ENCODE results near the gene ZNF611.

DNA sequence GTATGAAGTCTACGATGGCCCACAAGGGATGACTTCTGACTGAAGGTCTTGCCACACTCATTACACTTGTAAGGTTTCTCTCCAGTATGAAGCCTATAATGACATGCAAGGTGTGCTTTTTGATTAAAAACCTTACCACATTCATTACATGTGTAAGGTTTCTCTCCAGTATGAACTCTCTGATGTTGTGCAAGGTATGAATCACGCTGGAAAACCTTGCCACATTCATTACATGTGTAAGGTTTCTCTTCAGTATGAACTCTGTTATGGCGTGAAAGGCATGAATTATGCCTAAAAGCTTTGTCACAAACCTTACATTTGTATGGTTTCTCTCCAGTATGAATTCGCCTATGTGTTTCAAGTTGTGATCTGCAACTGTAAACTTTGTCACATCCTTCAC lies 81.7 kb downstream of the ZNF611 start:
- TF ChIP-seq, protein P1, sequence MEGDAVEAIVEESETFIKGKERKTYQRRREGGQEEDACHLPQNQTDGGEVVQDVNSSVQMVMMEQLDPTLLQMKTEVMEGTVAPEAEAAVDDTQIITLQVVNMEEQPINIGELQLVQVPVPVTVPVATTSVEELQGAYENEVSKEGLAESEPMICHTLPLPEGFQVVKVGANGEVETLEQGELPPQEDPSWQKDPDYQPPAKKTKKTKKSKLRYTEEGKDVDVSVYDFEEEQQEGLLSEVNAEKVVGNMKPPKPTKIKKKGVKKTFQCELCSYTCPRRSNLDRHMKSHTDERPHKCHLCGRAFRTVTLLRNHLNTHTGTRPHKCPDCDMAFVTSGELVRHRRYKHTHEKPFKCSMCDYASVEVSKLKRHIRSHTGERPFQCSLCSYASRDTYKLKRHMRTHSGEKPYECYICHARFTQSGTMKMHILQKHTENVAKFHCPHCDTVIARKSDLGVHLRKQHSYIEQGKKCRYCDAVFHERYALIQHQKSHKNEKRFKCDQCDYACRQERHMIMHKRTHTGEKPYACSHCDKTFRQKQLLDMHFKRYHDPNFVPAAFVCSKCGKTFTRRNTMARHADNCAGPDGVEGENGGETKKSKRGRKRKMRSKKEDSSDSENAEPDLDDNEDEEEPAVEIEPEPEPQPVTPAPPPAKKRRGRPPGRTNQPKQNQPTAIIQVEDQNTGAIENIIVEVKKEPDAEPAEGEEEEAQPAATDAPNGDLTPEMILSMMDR (IDR thresholded peaks at IDR 0.05), result no peak
- TF ChIP-seq POLR2A (IDR thresholded peaks at IDR 0.05; ENCODE audit: low read depth) (no peak), POLR2AphosphoS5 (IDR thresholded peaks at IDR 0.05) (no peak)

Data from esophagus muscularis mucosa (tissue), 3 donors.